GM23338 (cell line): ENCODE results near the gene COL5A2. TPM values are rescaled to one million over a fixed set of nuclear protein-coding genes. Genes with fewer than 3 reads are reported as not detected.

ENCODE experiments used
- ATAC-seq: fragments of 200-7000 bp; cut with Tn5 transposase; 3 replicates; pipeline ENCODE4 v1.9.1; 2020
- DNase-seq: peaks from one replicate; pipeline ENCODE4 v3.0.0-alpha.2; 2015; ENCODE audit warnings: low spot score
- H2AFZ ChIP-seq: fragments of 200-600 bp; sonication (generic); 2 replicates; pipeline ENCODE4 v1.8.0; 2016; ENCODE audit warnings: antibody characterized with exemption, mild to moderate bottlenecking, moderate library complexity
- H3F3A ChIP-seq: fragments of 200-600 bp; sonication (generic); replicated peaks from 2 replicates; pipeline ENCODE4 v1.8.0; 2017; ENCODE audit warnings: antibody characterized with exemption, mixed run types, low read depth
- H3K27ac ChIP-seq: fragments of 200-600 bp; sonication (generic); 2 replicates; pipeline ENCODE4 v1.6.1; 2016; ENCODE audit warnings: low read depth
- H3K27me3 ChIP-seq: fragments of 200-600 bp; sonication (generic); 2 replicates; pipeline ENCODE4 v1.8.0; 2016; ENCODE audit warnings: mild to moderate bottlenecking, mixed run types, moderate library complexity; ENCODE audit not compliant: insufficient read depth
- H3K36me3 ChIP-seq: fragments of 200-600 bp; sonication (generic); 2 replicates; pipeline ENCODE4 v1.8.0; 2016; ENCODE audit warnings: mild to moderate bottlenecking; ENCODE audit not compliant: insufficient read depth
- H3K4me1 ChIP-seq: fragments of 200-600 bp; sonication (generic); 2 replicates; pipeline ENCODE4 v1.8.0; 2016; ENCODE audit warnings: mild to moderate bottlenecking, moderate library complexity; ENCODE audit not compliant: insufficient read depth
- H3K4me2 ChIP-seq: fragments of 200-600 bp; sonication (generic); 2 replicates; pipeline ENCODE4 v1.7.1; 2017; ENCODE audit warnings: mixed run types
- H3K4me3 ChIP-seq: fragments of 200-600 bp; sonication (generic); 2 replicates; pipeline ENCODE4 v1.6.1; 2016; ENCODE audit warnings: mixed run types
- H3K79me2 ChIP-seq: fragments of 200-600 bp; sonication (generic); replicated peaks from 2 replicates; pipeline ENCODE4 v1.8.0; 2017; ENCODE audit warnings: mild to moderate bottlenecking; ENCODE audit not compliant: insufficient read depth
- H3K9me2 ChIP-seq: fragments of 200-600 bp; sonication (generic); 2 replicates; pipeline ENCODE4 v1.8.0; 2017; ENCODE audit not compliant: insufficient read depth
- H4K20me1 ChIP-seq: fragments of 200-600 bp; sonication (generic); replicated peaks from 2 replicates; pipeline ENCODE4 v1.8.0; 2017; ENCODE audit warnings: mild to moderate bottlenecking; ENCODE audit not compliant: insufficient read depth
- H3K27ac Mint-ChIP-seq: 2 replicates; pipeline ENCODE4 v1.8.0; 2020; ENCODE audit warnings: inconsistent platforms, mild to moderate bottlenecking, moderate library complexity, mixed read lengths
- H3K27me3 Mint-ChIP-seq: 3 replicates; pipeline ENCODE4 v1.8.0; 2022; ENCODE audit warnings: low read depth, mild to moderate bottlenecking, moderate library complexity, mixed read lengths, inconsistent platforms; ENCODE audit not compliant: insufficient read depth, poor library complexity
- H3K36me3 Mint-ChIP-seq: 3 replicates; pipeline ENCODE4 v1.8.0; 2021; ENCODE audit warnings: low read depth, mild to moderate bottlenecking, inconsistent platforms, moderate library complexity, mixed read lengths
- H3K4me1 Mint-ChIP-seq: 3 replicates; pipeline ENCODE4 v1.8.0; 2020; ENCODE audit warnings: mild to moderate bottlenecking, inconsistent platforms, mixed read lengths
- H3K4me3 Mint-ChIP-seq: 3 replicates; pipeline ENCODE4 v1.8.0; 2021; ENCODE audit warnings: moderate library complexity, mild to moderate bottlenecking, inconsistent platforms, mixed read lengths
- H3K9me3 Mint-ChIP-seq: 3 replicates; pipeline ENCODE4 v1.8.0; 2020; ENCODE audit warnings: moderate library complexity, mild to moderate bottlenecking, inconsistent platforms, mixed read lengths
- CTCF ChIP-seq, 2 experiments: fragments of 200-600 bp in 1 of 2; sonication (generic) in 1 of 2; conservative IDR thresholded peaks; 2 replicates each; pipeline versions ENCODE4 v1.5.1 to v1.6.1; 2016 to 2017; ENCODE audit warnings: antibody characterized with exemption in 2 of 2, low read depth in 2 of 2, mild to moderate bottlenecking in 2 of 2, moderate library complexity in 1 of 2
- JUNB ChIP-seq: IDR thresholded peaks from one replicate; pipeline ENCODE4 v1.6.1; 2016; ENCODE audit warnings: antibody characterized with exemption; ENCODE audit not compliant: unreplicated experiment
- REST ChIP-seq: IDR thresholded peaks from one replicate; pipeline ENCODE4 v1.6.1; 2018; ENCODE audit warnings: antibody characterized with exemption; ENCODE audit not compliant: unreplicated experiment
- ZNF462 ChIP-seq: fragments of 250-450 bp; sonication (Bioruptor Pico); IDR thresholded peaks from 2 replicates; pipeline ENCODE4 v1.5.0; 2020; ENCODE audit warnings: mild to moderate bottlenecking, moderate library complexity
- polyA plus RNA-seq: library from polyadenylated mRNA; unstranded; fragments of >200 nt; fragmentation: Nextera tagmentation; extraction: Ambion mirVana; gene quantifications from 2 replicates; pipeline ENCODE4 v1.2.1, GENCODE V29; 2016
- total RNA-seq: library from RNA; depleted of rRNA; stranded (reverse); fragments of >200 nt; shearing (Covaris generic); gene quantifications from 2 replicates; pipeline ENCODE4 v1.2.3, GENCODE V29; 2014

COL5A2 gene
- total and polyA plus RNA-seq, 2 experiments from 2014 or later, result 6.7 to 19.7 TPM

- no peak for ATAC-seq
- Mint-ChIP-seq H3K27ac (no peak overlapping the region), H3K36me3 (no peaks in the 10 kb centered on the region), H3K4me3 (no peak overlapping the region), H3K27me3 (no peaks in the 10 kb centered on the region), H3K4me1 (no peaks in the 10 kb centered on the region), H3K9me3 (no peaks in the 10 kb centered on the region)
- no peak for DNase-seq
- Histone ChIP-seq H3K27me3 (no peaks in the 10 kb centered on the region), H2AFZ (no peak overlapping the region), H3K4me2 (no peak overlapping the region), H3K27ac (no peak overlapping the region), H3F3A (no peaks in the 10 kb centered on the region), H3K4me1 (no peaks in the 10 kb centered on the region), H3K79me2 (no peaks in the 10 kb centered on the region), H3K4me3 (no peak overlapping the region), H3K9me2 (no peaks in the 10 kb centered on the region), H4K20me1 (no peaks in the 10 kb centered on the region), H3K36me3 (no peaks in the 10 kb centered on the region)
- TF ChIP-seq ZNF462 (CRISPR knock-in tag) (no peak), JUNB (no peak), CTCF (conservative IDR thresholded peaks at IDR 0.05; ENCODE audit: low read depth in 2 of 2) (no peak), REST (no peak)
Observed at GRCh38 chr2:189076572-189076971, 103.0 kb downstream of the COL5A2 start.
